GM12891 (cell line): ENCODE measurements around the gene EHMT2.

Experiments
- PAX5 ChIP-seq: IDR thresholded peaks from 2 replicates; pipeline ENCODE4 v1.6.1; 2011; ENCODE audit warnings: low read length, moderate library complexity, mild to moderate bottlenecking; ENCODE audit not compliant: insufficient read depth, severe bottlenecking
- POLR2A ChIP-seq: IDR thresholded peaks from 2 replicates; pipeline ENCODE4 v1.6.1; 2011; ENCODE audit warnings: low read depth, low read length, control low read depth
- POLR2AphosphoS5 ChIP-seq: IDR thresholded peaks from 2 replicates; pipeline ENCODE4 v1.6.1; 2011; ENCODE audit warnings: low read depth, low read length, control low read depth
- TAF1 ChIP-seq: IDR thresholded peaks from 2 replicates; pipeline ENCODE4 v1.6.1; 2011; ENCODE audit warnings: low read depth, low read length, control low read depth

DNA sequence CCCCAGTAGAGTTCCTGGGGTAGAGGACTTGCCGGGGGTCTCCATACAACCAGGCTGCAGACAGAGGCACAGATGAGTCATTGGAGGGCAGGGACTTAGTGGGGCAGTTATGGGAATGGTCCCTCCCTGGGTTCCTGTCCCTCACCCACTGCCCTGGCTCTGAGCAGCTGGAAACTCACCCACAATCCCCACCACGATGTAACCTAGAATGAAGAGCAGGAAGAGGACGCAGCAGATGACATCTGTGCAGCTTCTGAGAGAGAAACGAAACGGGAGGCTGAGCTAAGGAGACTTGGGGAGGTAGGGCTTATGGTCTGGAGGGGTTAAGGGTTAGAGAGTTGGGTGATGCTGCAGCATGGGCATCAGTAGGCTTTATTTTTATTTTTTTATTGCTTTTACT lies 21.6 kb downstream of the EHMT2 start:
- no peak for TF ChIP-seq POLR2AphosphoS5
- TF ChIP-seq POLR2A, result no peak
- TF ChIP-seq TAF1, result no peak
- no peak for TF ChIP-seq PAX5
